Stimulated activated naive B cell treated with anti-CD40 and anti-IgM and Interleukin-4, amounts not matched to agents 10 μg/mL and 1 μg/mL and 100 μg/mL, for 72 hours (primary cell): ENCODE measurements around the gene TNIP3.

Source experiments
- ATAC-seq, 2 donors: fragments of 150-1000 bp; cut with Tn5 transposase; replicated peaks; 2 replicates each; pipeline ENCODE4 v1.10.0; 2021; ENCODE audit warnings: moderate library complexity in 1 of 2
- DNase-seq: peaks from one replicate; pipeline ENCODE4 v3.0.0; 2021
- H3K27ac Mint-ChIP-seq: one replicate; pipeline ENCODE4 v1.8.0; 2022; ENCODE audit warnings: mild to moderate bottlenecking, mixed read lengths
- H3K27me3 Mint-ChIP-seq, 2 donors: one replicate each; pipeline ENCODE4 v1.8.0; 2022; ENCODE audit warnings: mixed read lengths in 2 of 2
- H3K36me3 Mint-ChIP-seq, 2 donors: one replicate each; pipeline ENCODE4 v1.8.0; 2022; ENCODE audit warnings: mixed read lengths in 2 of 2, mild to moderate bottlenecking in 1 of 2
- H3K4me1 Mint-ChIP-seq, 2 donors: one replicate each; pipeline ENCODE4 v1.8.0; 2022; ENCODE audit warnings: mixed read lengths in 2 of 2, mild to moderate bottlenecking in 1 of 2
- H3K4me3 Mint-ChIP-seq, 2 donors: one replicate each; pipeline ENCODE4 v1.8.0; 2022; ENCODE audit warnings: mild to moderate bottlenecking in 2 of 2, mixed read lengths in 2 of 2, moderate library complexity in 1 of 2
- H3K9me3 Mint-ChIP-seq, 2 donors: one replicate each; pipeline ENCODE4 v1.8.0; 2022; ENCODE audit warnings: mixed read lengths in 2 of 2, mild to moderate bottlenecking in 1 of 2

Gene TNIP3

GRCh38 chr4:121139533-121140222 is 24.4 kb downstream of the TNIP3 start:
- peak; percentile 53 to 65 for ATAC-seq
- no peak overlapping the region for H3K4me3 Mint-ChIP-seq
- H3K27ac Mint-ChIP-seq: no peak overlapping the region
- H3K27me3 Mint-ChIP-seq: no peaks in the 10 kb centered on the region
- no peaks in the 10 kb centered on the region for H3K4me1 Mint-ChIP-seq
- DNase-seq: no peak
- H3K36me3 Mint-ChIP-seq: no peaks in the 10 kb centered on the region
- H3K9me3 Mint-ChIP-seq: no peaks in the 10 kb centered on the region

GRCh38 chr4:121138039-121138825 is 25.9 kb downstream of the TNIP3 start:
- H3K36me3 Mint-ChIP-seq: no peaks in the 10 kb centered on the region
- ATAC-seq: peak; percentile 52 to 67
- H3K4me3 Mint-ChIP-seq: no peak overlapping the region
- H3K4me1 Mint-ChIP-seq: no peaks in the 10 kb centered on the region
- no peak overlapping the region for H3K27ac Mint-ChIP-seq
- no peaks in the 10 kb centered on the region for H3K9me3 Mint-ChIP-seq
- H3K27me3 Mint-ChIP-seq: no peaks in the 10 kb centered on the region
- no peak for DNase-seq

- no peaks in the 10 kb centered on the region for H3K27me3 Mint-ChIP-seq
- H3K27ac Mint-ChIP-seq: no peak overlapping the region
- no peaks in the 10 kb centered on the region for H3K36me3 Mint-ChIP-seq
- no peak for ATAC-seq
- H3K4me1 Mint-ChIP-seq: no peaks in the 10 kb centered on the region
- DNase-seq: no peak
- H3K4me3 Mint-ChIP-seq: no peak overlapping the region
- peaks cover 0 to 2% of the 10 kb centered on the region in 2 donors for H3K9me3 Mint-ChIP-seq
Observed at GRCh38 chr4:121130326-121130660, 33.8 kb downstream of the TNIP3 start.

GRCh38 chr4:121129606-121130325 is 34.4 kb downstream of the TNIP3 start:
- no peak overlapping the region for H3K27ac Mint-ChIP-seq
- peaks cover 0 to 2% of the 10 kb centered on the region in 2 donors for H3K9me3 Mint-ChIP-seq
- DNase-seq (no peak), ATAC-seq (no peak)
- no peaks in the 10 kb centered on the region for H3K27me3 Mint-ChIP-seq
- H3K4me1 Mint-ChIP-seq: no peaks in the 10 kb centered on the region
- no peak overlapping the region for H3K4me3 Mint-ChIP-seq
- H3K36me3 Mint-ChIP-seq: no peaks in the 10 kb centered on the region

GRCh38 chr4:121127100-121127499 is 37.0 kb downstream of the TNIP3 start:
- ATAC-seq: no peak
- H3K4me3 Mint-ChIP-seq: no peak overlapping the region
- no peaks in the 10 kb centered on the region for H3K27me3 Mint-ChIP-seq
- DNase-seq: no peak
- no peaks in the 10 kb centered on the region for H3K4me1 Mint-ChIP-seq
- H3K36me3 Mint-ChIP-seq: no peaks in the 10 kb centered on the region
- peaks cover 0 to 2% of the 10 kb centered on the region in 2 donors for H3K9me3 Mint-ChIP-seq
- no peak overlapping the region for H3K27ac Mint-ChIP-seq

- peaks cover 0 to 2% of the 10 kb centered on the region in 2 donors for H3K9me3 Mint-ChIP-seq
- no peaks in the 10 kb centered on the region for H3K4me1 Mint-ChIP-seq
- DNase-seq: no peak
- no peaks in the 10 kb centered on the region for H3K36me3 Mint-ChIP-seq
- no peak overlapping the region for H3K27ac Mint-ChIP-seq
- no peak for ATAC-seq
- no peak overlapping the region for H3K4me3 Mint-ChIP-seq
- H3K27me3 Mint-ChIP-seq: no peaks in the 10 kb centered on the region
Observed at GRCh38 chr4:121126449-121127006, 37.6 kb downstream of the TNIP3 start.

GRCh38 chr4:121125498-121125885 is 38.6 kb downstream of the TNIP3 start:
- no peak for DNase-seq
- Mint-ChIP-seq H3K9me3 (peaks cover 0 to 2% of the 10 kb centered on the region in 2 donors), H3K27me3 (no peaks in the 10 kb centered on the region), H3K27ac (no peak overlapping the region), H3K4me3 (no peak overlapping the region), H3K36me3 (no peaks in the 10 kb centered on the region), H3K4me1 (no peaks in the 10 kb centered on the region)
- ATAC-seq: no peak

GRCh38 chr4:121122661-121123060 is 41.5 kb downstream of the TNIP3 start:
- Mint-ChIP-seq H3K9me3 (no peaks in the 10 kb centered on the region), H3K4me1 (no peaks in the 10 kb centered on the region), H3K27ac (no peak overlapping the region), H3K4me3 (no peak overlapping the region), H3K36me3 (no peaks in the 10 kb centered on the region), H3K27me3 (no peaks in the 10 kb centered on the region)
- DNase-seq (no peak), ATAC-seq (no peak)

- Mint-ChIP-seq H3K4me3 (no peak overlapping the region), H3K9me3 (no peaks in the 10 kb centered on the region), H3K27me3 (no peaks in the 10 kb centered on the region), H3K36me3 (no peaks in the 10 kb centered on the region), H3K27ac (no peak overlapping the region), H3K4me1 (no peaks in the 10 kb centered on the region)
- DNase-seq (no peak), ATAC-seq (no peak)
Observed at GRCh38 chr4:121119715-121120114, 44.4 kb downstream of the TNIP3 start.

- DNase-seq (no peak), ATAC-seq (no peak)
- H3K4me1 Mint-ChIP-seq: no peaks in the 10 kb centered on the region
- no peak overlapping the region for H3K27ac Mint-ChIP-seq
- no peak overlapping the region for H3K4me3 Mint-ChIP-seq
- no peaks in the 10 kb centered on the region for H3K36me3 Mint-ChIP-seq
- no peaks in the 10 kb centered on the region for H3K27me3 Mint-ChIP-seq
- no peaks in the 10 kb centered on the region for H3K9me3 Mint-ChIP-seq
Observed at GRCh38 chr4:121118344-121118743, 45.8 kb downstream of the TNIP3 start.

- no peak overlapping the region for H3K4me3 Mint-ChIP-seq
- H3K27me3 Mint-ChIP-seq: no peaks in the 10 kb centered on the region
- no peak for DNase-seq
- no peaks in the 10 kb centered on the region for H3K9me3 Mint-ChIP-seq
- no peaks in the 10 kb centered on the region for H3K36me3 Mint-ChIP-seq
- no peak overlapping the region for H3K27ac Mint-ChIP-seq
- peak in 1 of 2 donors; percentile 29 for ATAC-seq
- no peaks in the 10 kb centered on the region for H3K4me1 Mint-ChIP-seq
Observed at GRCh38 chr4:121114756-121115155, 49.4 kb downstream of the TNIP3 start.

- Mint-ChIP-seq H3K4me3 (no peak overlapping the region), H3K27ac (no peak overlapping the region), H3K4me1 (no peaks in the 10 kb centered on the region), H3K36me3 (no peaks in the 10 kb centered on the region), H3K27me3 (no peaks in the 10 kb centered on the region), H3K9me3 (no peaks in the 10 kb centered on the region)
- DNase-seq: no peak
- ATAC-seq: no peak
Observed at GRCh38 chr4:121112530-121112929, 51.6 kb downstream of the TNIP3 start.

GRCh38 chr4:121108557-121108956 is 55.6 kb downstream of the TNIP3 start:
- ATAC-seq: no peak
- no peaks in the 10 kb centered on the region for H3K36me3 Mint-ChIP-seq
- no peak overlapping the region for H3K27ac Mint-ChIP-seq
- DNase-seq: no peak
- no peaks in the 10 kb centered on the region for H3K4me1 Mint-ChIP-seq
- H3K27me3 Mint-ChIP-seq: peaks cover 0 to 13% of the 10 kb centered on the region in 2 donors
- H3K4me3 Mint-ChIP-seq: no peak overlapping the region
- H3K9me3 Mint-ChIP-seq: peaks cover 3% of the 10 kb centered on the region in 2 donors

GRCh38 chr4:121107507-121107906 is 56.6 kb downstream of the TNIP3 start:
- Mint-ChIP-seq H3K36me3 (no peaks in the 10 kb centered on the region), H3K27ac (no peak overlapping the region), H3K4me3 (no peak overlapping the region), H3K4me1 (no peaks in the 10 kb centered on the region), H3K9me3 (peaks cover 3% of the 10 kb centered on the region in 2 donors), H3K27me3 (peaks cover 7 to 13% of the 10 kb centered on the region in 2 donors)
- no peak for ATAC-seq
- DNase-seq: no peak
